Stimulated activated CD4-positive, alpha-beta T cell treated with anti-CD3 and anti-CD28 coated beads, TNF-alpha, amount 100 ng/mL, for 1 hour (primary cell): Measurements from ENCODE around the gene ZFHX3.

Experiments used
- DNase-seq, 3 donors: peaks; one replicate each; pipeline ENCODE4 v3.0.0-alpha.2; 2020; ENCODE audit warnings: low read depth in 3 of 3, low spot score in 1 of 3

The ZFHX3 gene

GRCh38 chr16:72978212-72978611 lies 69.7 kb downstream of the ZFHX3 start:
- no peak for DNase-seq

DNA sequence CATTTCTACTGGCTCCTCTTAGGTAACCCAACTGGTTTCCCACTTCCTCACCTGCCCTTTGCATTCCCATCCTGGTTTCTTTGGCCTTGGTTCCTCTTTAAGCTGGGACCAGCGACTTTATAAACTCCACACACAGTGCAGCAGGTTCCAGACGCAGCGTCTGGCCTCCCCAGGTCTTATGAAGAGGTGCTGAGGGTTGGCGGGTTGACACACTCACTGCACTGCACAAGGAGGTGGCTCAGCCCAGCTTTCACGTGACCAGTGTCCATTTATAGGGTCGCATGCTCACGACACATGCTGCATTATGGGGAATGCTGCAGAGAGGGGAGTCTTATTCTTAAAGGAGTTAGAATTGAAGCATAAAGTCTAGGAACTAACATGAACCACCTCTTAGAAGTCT lies 70.8 kb downstream of the ZFHX3 start:
- DNase-seq = no peak

- no peak for DNase-seq
Measured at GRCh38 chr16:72976438-72977064, 71.4 kb downstream of the ZFHX3 start.

GRCh38 chr16:72975809-72976437 lies 72.0 kb downstream of the ZFHX3 start:
- DNase-seq = no peak

GRCh38 chr16:72974142-72974769 lies 73.7 kb downstream of the ZFHX3 start:
- no peak for DNase-seq

DNA sequence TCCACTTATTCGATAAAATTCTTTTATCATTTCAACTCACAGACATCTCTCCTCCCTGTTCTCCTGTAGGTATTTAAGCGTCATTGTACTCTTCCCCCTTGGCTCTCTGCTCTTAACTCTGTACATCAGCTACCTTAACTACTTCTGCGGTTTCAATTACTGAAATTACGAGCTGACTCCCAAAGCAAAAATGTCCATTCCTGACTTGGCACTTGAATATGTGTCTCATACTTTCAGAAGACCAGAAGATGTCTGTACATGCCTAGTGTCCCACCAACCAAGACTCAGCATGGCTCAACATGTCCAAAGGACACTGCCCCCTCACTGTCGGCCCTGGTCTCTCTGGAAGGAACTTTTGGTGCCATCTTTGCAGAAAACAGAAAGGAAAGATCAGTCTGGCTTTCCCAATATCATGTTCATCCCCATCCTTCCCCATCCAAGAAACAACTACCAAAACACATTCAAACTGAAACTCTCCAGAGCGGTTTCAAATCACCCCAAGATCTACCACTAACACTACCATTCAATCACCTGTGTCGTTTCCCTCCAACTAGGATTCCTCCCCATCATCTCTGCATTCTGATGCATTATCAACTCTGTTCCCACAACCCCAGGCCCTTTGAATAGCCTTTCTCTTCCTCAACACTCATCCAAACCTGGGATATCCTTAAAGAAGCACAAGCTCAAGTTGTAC lies 74.9 kb downstream of the ZFHX3 start:
- DNase-seq = no peak

GRCh38 chr16:72971370-72971769 lies 76.6 kb downstream of the ZFHX3 start:
- no peak for DNase-seq

- DNase-seq = no peak
Measured at GRCh38 chr16:72970656-72971055, 77.3 kb downstream of the ZFHX3 start.

DNA sequence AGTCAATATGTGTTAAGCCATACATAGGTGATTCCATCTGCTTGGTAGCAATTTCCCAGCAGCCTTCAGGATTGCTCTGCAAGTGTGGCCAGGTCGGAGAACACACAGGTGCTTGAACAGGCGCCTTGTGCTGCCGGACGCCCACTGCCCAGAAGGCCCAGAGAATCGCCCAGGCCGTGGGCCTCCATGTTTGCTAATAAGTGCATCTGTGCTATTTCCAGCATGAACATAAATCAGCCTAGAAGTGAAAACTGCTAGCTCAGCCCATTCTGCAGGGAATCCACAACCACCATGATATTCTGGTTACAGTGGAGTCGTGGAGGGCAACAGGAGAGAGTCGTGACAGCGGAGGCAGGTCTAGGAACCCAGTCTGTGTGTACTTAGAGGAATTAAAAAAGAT lies 78.1 kb downstream of the ZFHX3 start:
- no peak for DNase-seq

DNA sequence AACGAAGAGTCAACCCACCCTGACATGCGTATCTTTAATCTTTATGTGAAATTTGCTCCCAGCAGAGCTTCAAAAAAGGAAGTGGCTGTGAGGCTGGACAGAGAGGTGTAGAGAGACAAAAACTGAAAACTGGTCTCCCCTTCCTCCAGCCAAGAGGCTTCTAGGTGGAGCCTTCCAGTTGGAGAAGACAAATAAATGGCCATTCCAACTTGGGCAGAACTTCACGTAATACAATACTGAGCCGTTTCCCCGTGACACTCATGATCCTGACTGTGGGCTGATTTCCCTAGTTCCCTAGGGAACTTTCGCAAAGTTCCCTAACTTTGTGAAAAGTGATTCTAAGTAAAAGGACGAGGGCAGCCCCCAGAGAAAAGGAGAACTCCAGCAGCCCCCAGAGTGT lies 78.8 kb downstream of the ZFHX3 start:
- DNase-seq = no peak

GRCh38 chr16:72967941-72968340 lies 80.0 kb downstream of the ZFHX3 start:
- no peak for DNase-seq

- DNase-seq = no peak
Measured at GRCh38 chr16:72963533-72964315, 84.2 kb downstream of the ZFHX3 start.

DNA sequence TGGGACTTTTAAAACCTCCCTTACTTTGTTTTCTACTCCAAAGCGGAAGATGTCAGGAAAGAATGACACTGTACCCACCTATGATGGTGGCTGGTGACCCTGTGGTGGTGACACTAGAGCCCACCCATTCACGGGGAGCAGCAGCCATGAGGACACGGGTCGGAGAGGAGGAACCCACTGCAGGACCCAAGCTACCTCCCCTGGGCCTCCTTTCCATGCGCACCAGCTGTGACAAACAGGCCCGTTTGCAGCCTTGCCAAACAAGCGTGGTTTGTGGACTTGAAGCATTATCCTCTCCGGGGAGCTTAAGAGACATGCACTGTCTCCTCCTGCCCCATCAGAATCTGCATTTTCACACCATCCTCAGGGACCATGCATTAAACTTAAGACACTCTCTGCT lies 85.6 kb downstream of the ZFHX3 start:
- no peak for DNase-seq

- DNase-seq = no peak
Measured at GRCh38 chr16:72961863-72962262, 86.1 kb downstream of the ZFHX3 start.

GRCh38 chr16:72961115-72961832 lies 86.7 kb downstream of the ZFHX3 start:
- DNase-seq = no peak

- no peak for DNase-seq
Measured at GRCh38 chr16:72960101-72960500, 87.8 kb downstream of the ZFHX3 start.

DNA sequence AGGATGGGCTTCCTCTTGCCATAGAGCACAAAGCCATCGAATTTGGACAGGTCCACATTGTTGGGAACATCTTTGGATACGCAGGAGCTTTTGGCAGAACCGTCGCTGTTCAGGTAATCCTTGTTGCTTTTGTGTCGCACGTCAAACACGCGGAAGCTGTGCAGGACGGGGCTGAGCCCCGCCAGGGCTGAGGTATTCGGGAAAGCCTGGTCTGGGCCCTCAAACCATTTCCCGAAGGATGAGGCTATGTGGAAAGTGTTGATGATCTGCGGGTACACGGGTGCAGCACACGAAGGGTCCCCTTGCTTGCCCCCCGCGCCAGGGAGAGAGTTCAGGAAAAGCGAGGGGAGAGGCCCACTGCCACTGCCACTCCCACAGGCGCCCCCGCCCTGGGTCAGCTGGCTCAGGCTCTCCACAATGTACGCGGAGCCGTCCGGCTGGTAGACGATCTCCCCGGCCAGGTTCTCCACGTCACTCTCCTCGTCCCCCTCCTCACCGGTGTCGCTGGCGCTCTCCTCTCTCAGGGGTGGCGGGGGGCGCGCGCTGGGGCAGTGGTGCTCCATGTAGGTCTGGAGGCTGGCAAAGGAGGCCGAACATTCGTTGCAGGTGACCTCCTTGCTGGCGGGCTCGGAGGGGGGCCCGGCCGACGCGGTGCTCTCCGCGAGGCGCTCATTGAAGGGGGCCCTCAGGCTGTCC lies 88.5 kb downstream of the ZFHX3 start:
- no peak for DNase-seq

- no peak for DNase-seq
Measured at GRCh38 chr16:72958522-72959076, 89.3 kb downstream of the ZFHX3 start.

DNA sequence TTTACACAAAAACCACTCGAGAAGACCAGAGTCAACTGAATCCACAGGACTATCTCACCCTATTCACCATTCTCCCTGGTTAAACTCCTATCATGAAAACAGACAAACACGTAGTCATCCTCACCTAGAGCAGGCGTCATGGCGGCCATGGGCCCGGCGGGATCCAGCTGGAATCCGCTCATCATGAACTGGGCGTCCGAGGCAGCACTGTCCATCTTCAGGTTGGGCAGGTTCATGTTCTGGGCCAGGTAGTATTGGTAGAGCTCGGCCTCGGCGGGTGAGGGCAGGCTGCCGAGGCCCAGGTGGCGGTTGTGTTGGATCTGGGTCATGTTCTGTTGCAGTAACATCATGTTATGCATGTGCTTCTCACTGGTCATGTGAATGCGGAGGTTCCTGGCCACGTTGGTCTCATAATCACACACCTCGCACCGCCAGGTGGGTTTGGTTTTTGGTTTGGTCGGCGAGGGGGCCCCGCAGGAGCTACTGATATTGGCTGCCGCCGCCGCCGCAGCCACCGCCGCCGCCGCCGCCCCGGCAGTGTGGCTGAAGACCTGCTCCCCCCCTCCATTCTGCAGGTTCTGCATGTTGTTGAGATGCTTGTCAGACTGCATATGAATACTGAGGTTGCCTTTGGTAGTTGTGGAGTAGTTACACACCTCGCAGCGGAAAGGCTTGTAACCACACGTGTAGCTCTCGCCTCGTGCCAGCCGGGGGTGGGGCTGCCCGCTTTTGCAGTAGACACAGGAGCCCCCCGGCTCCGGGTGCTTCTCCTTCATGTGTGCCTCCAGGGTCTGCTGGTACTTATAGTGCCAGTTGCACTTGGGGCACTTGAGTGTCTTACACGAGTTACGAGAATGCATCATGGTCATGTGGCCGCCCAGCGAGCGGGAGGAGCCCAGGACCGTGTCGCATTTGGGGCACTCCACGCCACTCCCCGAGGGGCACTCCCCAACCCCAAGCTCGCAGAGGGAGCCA lies 90.3 kb downstream of the ZFHX3 start:
- no peak for DNase-seq
